ENCODE data around the gene DSCAM.
"Not testable (repeated sequence)": the region's sequence is repeated elsewhere in the genome, so short reads cannot be mapped to it uniquely, and the experiment has no call there.

Gene DSCAM

DNA sequence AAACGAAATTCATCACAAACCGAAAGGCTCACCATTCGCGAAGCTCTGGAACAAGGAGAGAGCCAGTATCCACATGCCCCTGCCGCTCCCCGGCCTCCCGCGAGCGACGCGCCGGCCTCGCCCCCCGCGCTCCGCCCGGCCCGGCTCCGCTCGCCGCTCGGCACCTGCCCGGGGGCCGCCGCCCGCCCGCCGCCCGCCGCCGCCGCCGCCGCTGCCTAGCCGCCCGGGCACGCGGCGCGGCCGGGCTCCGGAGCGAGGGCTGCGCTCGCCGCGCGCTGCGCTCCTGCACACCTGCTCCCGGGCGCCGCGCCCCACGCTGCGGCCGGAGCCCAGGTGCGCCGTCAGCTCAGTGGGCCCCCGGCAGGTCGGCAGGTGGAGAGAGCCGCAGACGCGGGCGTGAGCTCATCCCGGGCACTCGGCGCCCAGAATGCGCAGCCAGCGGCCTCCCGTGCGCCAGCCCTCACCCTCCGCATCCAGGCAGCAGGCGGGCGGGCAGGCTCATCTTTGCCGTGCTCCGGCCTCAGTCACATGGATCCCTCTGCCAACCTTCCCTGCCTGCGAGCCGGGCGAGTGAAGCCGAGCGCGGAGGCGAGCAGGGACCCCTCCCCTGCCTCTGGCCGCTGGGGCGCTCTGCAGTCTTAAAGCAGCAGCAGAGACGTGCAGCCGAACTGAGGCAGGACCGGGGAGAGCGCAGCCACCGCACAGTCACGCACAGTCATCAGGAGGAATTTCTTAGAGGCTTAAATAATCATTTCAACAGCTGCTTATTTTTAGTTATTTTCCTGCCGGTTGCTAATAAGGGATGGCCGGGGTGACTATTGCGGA, at the start of gene DSCAM:
DSCAM (minus strand) TSS at position 572 of the 825 bp plus-strand sequence; CDS start at position 75, 497 bp downstream.
- DNase-seq (ENCODE audit: low spot score): peak; percentile 28

GRCh38 chr21:40895697-40896096, 48.7 kb upstream of the DSCAM start:
- DNase-seq (ENCODE audit: low spot score): not testable (repeated sequence)

DNA sequence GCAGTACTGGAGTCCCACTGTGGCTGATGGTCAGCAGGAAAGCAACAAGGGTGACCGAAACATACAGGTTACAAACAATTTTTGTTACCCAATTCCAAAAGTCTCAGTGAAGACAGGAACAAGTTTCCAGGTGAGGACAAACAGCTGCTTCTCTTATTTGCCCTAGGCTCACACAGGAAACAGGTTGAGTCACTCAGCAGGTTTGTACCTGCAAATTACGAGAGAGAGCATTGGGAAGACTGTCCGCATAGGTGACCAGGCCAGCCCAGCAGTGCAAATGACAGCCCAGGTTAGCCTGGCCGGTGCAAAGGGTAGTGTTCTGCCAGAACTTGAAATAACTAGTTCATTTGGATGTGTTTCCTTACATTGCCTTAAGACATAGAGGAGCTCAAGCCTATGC, 40.0 kb upstream of the DSCAM start:
- DNase-seq (ENCODE audit: low spot score): no peak

- DNase-seq (ENCODE audit: low spot score): no peak
Observed at GRCh38 chr21:40886006-40886405, 39.0 kb upstream of the DSCAM start.

DNA sequence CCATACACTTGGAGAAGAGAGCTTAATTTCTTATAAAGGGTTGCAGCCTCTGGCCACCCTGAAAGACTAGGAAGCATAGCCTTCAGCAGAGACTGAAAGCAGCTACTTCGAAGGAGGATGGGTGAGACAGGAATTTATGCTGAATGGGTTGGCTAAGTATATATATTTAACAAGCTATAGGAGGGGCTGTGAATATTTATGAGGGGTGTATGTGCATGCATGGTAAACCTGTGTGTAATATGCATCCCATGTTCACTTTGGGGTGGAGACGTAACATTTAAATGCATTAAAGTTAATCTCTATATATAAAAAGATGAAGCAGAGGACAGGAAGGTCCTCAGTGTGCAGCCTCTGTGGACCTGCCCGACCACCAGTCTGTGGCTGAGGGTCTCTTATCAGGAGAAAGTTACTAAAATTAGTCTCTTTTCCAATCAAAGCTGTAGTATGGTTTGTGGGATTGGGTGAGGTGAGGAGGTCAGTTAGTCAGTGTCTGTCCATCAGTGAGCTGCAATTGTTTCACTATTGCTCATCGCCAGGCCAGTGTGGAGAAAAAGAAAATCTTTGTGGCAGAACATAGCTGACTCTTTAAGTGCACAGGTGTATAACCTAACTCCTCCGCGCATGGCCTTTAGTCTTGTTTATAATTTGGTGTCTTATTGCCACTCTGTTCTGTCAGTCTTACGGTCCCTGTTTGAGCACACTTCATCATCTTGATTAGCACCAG, 35.4 kb upstream of the DSCAM start:
- peak; percentile 13 for DNase-seq (ENCODE audit: low spot score)

DNA sequence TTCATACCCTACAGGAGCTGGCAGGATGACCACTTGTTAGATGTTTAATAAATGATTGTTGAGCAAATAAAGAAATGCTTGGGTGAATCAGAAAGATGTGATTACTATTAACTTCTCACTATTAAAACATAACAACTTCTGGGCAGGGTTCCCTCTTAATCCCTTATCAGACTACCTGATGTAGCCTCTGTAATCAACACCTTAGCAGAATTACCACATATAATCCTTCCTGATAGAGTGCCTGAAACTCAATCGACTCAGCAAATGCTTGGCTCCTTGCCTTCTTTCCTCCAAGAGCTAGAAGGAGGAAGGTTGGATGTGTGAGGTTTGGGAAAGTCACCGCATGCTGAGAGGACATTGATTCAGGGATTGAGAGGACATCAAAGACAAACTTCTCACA, 34.8 kb upstream of the DSCAM start:
- DNase-seq (ENCODE audit: low spot score): no peak

DNA sequence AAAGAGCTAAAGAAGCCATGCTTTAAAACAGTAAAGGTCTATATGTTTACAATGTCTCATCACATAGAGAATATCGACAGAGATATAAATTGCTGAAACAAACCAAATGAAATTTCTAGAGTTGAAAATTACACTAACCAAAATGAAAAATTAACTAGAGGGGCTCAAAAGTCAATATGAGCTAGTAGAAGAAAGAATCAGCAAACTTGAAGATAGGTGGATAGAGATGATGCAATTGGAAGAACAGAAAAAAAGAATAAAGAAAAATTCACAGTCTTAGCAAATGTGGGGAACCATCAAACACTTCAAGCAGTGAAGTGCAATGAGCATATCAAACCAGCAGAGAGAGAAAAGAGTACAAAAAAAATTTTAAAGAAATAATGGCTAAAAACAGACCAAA, 24.1 kb upstream of the DSCAM start:
- no peak for DNase-seq (ENCODE audit: low spot score)

DNA sequence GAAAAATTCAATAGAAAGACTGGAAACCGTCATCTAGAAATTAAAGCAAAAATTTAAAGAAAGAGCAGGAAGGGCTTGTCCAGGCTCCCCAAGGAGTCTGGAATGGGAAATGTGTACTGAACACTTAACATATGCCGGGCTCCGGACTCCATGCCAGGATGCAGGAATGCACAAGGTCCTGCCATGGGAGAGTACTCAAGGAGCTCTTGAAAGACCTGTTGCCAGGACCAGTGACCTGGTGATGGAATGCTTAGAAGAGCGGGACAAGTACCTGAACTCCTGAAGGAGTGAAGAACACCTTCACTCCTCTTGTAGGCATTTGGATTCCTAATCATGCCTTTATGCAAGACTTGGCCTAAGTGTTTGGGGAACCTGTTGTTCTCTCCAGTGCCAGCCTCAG, 16.9 kb upstream of the DSCAM start:
- no peak for DNase-seq (ENCODE audit: low spot score)

- no peak for DNase-seq (ENCODE audit: low spot score)
Observed at GRCh38 chr21:40858517-40858916, 11.6 kb upstream of the DSCAM start.

DNA sequence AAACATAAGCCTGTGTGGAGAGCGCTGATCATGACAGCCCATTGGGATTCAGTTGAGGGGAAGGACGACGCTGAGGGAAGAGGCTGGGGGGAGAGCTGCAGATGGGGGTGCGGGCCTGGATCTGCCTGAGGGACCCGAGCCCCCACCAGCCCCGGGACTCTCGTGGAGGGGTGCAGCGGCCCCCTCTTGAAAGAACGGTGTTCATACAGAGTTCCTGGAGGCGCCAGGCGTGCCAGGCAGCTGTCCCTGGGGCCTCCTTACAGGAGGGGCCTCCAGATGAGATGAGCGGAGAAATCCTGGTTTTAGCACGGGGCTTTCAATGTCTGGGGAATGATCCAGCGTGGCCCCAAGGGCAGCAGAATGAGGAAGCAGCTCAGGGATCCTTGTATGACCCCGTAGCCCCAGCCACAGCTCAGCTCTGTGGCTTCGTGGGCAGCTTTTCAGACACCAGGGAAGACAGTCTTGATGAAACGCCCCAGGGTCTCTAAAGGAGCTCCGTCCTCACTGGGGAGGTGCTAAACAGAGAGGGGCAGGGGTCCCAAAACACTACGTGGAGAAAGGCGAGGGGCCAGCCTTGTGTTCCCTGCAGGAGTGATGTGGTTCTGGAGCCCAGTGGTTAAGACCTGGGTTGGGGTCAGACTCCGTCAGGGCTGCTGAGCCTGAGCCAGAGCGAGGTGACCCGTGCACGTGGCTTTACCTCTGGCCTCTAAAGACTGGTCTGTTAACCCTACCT, 7.2 kb upstream of the DSCAM start:
- DNase-seq (ENCODE audit: low spot score): no peak

- no peak for DNase-seq (ENCODE audit: low spot score)
Observed at GRCh38 chr21:40852563-40852962, 5.6 kb upstream of the DSCAM start.

GRCh38 chr21:40851749-40852148, 4.8 kb upstream of the DSCAM start:
- no peak for DNase-seq (ENCODE audit: low spot score)

DNA sequence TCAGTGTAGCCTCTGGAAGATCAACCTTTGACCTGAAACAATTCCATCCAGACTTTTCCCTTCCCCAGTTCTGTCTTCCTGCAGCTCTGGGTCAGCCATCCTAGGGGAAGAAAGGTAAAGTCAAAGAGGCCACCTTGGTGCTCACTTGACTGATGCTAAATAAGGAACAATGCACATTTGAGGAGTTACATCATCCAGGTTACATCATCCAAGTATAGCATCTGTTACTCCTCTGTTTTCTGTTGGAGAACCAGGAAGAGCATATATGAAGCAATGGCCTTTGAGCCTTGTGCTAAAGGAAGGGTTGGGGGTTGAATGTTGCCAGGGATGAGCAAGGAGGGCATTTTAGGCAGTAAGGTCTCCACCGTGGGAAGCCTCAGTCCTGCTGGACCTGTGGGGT, 3.1 kb upstream of the DSCAM start:
- peak; percentile 8 for DNase-seq (ENCODE audit: low spot score)

DNA sequence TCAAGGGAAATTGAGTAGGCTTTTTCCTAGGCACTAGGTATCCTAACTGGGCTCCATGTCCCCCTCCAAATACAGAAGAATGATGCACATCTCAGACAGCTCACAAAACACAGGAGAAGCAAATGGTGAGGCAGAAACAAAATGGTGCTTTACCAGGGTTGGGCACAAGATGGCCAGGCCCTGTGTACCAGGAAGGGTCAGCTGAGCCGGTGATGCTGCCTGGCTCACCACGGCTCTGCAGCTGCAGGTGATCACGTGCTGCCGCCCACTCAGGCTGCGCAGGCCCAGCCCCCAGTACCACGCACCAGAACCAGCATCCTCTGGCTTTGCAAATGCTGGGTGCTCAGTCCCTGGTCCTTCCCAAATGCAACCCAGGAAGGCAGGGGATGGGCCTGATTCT, 993 bp upstream of the DSCAM start:
- DNase-seq (ENCODE audit: low spot score): no peak

- peak; percentile 23 for DNase-seq (ENCODE audit: low spot score)
Observed at GRCh38 chr21:40846103-40846502, 855 bp downstream of the DSCAM start.

- peak; percentile 72 for DNase-seq (ENCODE audit: low spot score)
Observed at GRCh38 chr21:40845441-40845995, 1.4 kb downstream of the DSCAM start.

GRCh38 chr21:40844935-40845334, 2.0 kb downstream of the DSCAM start:
- no peak for DNase-seq (ENCODE audit: low spot score)

DNA sequence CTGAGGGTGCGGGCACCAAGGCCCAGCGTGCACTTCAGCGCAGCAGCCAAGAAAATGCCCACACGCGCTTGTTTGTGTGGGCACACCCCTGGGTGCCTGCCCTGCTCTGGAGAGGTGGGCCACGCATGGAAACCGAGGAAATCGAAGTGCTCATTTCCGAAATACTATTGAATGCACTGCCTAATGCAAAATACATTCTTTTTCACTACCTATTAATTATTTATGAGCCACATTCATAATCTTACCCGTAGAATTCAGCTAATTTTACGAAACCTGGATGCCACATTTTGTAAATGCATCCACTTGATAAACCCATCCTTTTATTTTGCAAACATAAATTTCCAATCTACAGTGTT, 4.8 kb downstream of the DSCAM start:
- no peak for DNase-seq (ENCODE audit: low spot score)

DNA sequence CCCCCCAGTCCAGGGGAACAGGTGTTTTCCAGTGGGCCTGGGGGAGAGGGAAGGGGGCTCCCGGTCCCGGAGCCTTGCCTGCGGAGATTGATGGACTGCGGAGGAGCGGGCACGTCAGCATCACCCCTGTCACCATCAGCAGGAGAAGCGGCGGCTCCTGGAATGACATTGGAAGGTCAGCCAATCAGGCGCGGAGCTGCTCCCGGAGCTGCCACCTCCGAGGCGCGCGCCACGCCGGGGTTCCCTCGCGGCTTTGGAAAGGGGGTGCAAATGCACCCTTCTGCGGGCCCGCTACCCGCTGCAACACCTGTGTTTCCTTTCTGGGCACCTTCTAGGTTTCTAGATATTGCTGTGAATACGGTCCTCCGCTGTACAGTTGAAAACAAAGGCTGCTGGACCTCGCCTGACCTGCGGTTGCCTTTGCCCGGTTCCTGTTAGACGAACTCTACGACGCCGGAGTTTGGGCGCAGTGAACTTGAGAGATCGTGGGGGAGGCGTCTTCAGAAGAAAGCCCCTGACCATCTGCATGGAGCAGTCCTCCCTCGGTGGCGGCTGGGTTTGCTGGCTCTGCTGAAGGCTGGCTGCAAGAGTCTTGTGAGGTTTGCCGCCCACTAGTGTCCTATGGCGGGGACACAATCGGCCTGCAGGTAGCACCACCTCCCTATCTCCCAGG, 5.3 kb downstream of the DSCAM start:
- peak; percentile 69 for DNase-seq (ENCODE audit: low spot score)

- DNase-seq (ENCODE audit: low spot score): no peak
Observed at GRCh38 chr21:40840401-40841125, 6.4 kb downstream of the DSCAM start.

GRCh38 chr21:40839521-40839920, 7.4 kb downstream of the DSCAM start:
- DNase-seq (ENCODE audit: low spot score): no peak

Measured in kidney tubule cell (primary cell).